Spinal cord (tissue), 10 donors: Measurements from ENCODE around the gene GPRC5B. TPM values are rescaled to one million over a fixed set of nuclear protein-coding genes. Genes with fewer than 3 reads are reported as not detected.

ENCODE experiments used
- DNase-seq, 6 donors: peaks; one replicate each; pipeline versions ENCODE4 v3.0.0 to v3.0.0-alpha.2; 2013 to 2015; ENCODE audit warnings: low spot score in 6 of 6, low read depth in 4 of 6
- H3K27ac ChIP-seq: one replicate; pipeline ENCODE4 v1.5.1; 2013; ENCODE audit warnings: low read depth, low read length, control low read depth
- H3K27me3 ChIP-seq: one replicate; pipeline ENCODE4 v1.6.1; 2013; ENCODE audit warnings: low read length; ENCODE audit not compliant: control insufficient read depth, insufficient read depth
- H3K36me3 ChIP-seq: one replicate; pipeline ENCODE4 v1.6.1; 2013; ENCODE audit warnings: low read length; ENCODE audit not compliant: control insufficient read depth, insufficient read depth
- H3K4me1 ChIP-seq: one replicate; pipeline ENCODE4 v1.6.1; 2013; ENCODE audit warnings: low read length; ENCODE audit not compliant: control insufficient read depth, insufficient read depth
- H3K4me3 ChIP-seq: one replicate; pipeline ENCODE4 v1.5.1; 2013; ENCODE audit warnings: low read depth, low read length, control low read depth
- H3K9me3 ChIP-seq: one replicate; pipeline ENCODE4 v1.6.1; 2013; ENCODE audit warnings: low read length; ENCODE audit not compliant: control insufficient read depth, insufficient read depth
- WGBS: methylation state at CpG from one replicate; pipeline ENCODE4 v1.1.5; 2013; ENCODE audit warnings: missing lambda C conversion rate; ENCODE audit not compliant: insufficient coverage; 5-methylcytosine and 5-hydroxymethylcytosine counted together
- polyA plus RNA-seq, 2 donors: library from polyadenylated mRNA; unstranded; fragments of 120-200 nt; gene quantifications; one replicate each; pipeline ENCODE4 v1.2.1, GENCODE V29; 2013; ENCODE audit not compliant: insufficient read length in 2 of 2
- total RNA-seq, 2 donors: library from RNA; depleted of rRNA in 1 of 2; stranded (reverse); fragments of 120-200 nt in 1 of 2; fragments of >200 nt in 1 of 2; gene quantifications; one replicate each; pipeline versions ENCODE4 v1.2.3 to v1.2.4, GENCODE V29; 2013 to 2014
- donor health status: healthy.

GPRC5B gene
- total and polyA plus RNA-seq, 4 donors, result 72.8 to 146 (median 128) TPM

DNA sequence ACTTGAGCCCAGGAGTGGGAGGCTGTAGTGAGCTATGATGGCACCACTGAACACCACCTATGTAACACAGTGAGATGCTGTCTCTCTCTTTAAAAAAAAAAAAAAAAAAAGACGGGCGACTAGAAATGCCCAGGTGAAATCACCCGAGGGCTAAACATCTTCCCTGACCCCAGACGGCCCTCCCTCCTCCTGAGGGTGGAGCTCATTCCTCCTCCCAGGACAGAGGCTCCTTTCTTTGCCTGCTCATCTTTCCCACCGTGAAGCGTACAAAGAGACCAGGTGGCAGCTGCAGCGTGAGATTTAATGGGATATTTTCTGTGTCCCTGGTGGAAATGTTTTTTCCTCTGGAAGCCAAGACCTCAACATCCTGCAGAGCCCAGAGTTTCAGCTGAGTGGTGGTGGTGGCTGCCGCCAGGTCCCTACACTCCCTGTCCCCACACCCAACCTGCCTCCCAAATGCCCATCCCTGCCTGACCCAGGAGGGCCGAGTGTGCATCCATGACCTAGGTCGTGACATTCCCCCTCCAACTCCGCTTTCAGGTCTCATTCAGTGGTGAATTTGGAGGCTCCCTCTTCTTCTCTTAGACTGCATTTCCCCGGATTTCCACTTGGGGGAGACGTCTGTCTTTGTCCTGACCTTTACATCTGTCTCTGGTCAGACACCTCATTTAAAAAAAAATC is 14.4 kb upstream of the GPRC5B start:
- Histone ChIP-seq H3K27ac (no peak overlapping the region), H3K27me3 (no peaks in the 10 kb centered on the region), H3K4me3 (no peak overlapping the region), H3K4me1 (peaks cover 5% of the 10 kb centered on the region), H3K36me3 (no peaks in the 10 kb centered on the region), H3K9me3 (no peaks in the 10 kb centered on the region)
- 27% methylated on average over 8 of the region's 13 CpGs for WGBS
- DNase-seq, result peak in 4 of 6 donors; percentile 47 to 93 (median 76)

DNA sequence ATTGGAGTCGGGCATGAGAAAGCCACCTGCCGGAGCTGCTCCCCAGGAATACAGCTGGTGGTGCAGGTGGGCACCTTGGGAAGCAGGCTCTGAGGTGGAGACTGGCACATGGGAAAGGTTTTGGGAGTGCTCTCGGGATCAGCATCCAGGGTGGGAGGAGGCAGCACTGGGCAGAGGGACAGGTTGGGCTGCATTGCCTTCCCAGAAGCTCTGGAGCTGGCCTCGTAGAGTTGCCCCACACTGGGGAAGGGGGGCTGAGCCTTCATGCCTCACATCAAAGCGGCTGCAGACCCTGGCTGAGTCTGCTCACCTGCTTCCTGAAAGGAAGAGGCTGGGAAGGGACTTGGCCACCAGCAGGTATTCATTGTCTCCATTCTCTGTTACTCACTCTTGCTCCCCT is 13.5 kb upstream of the GPRC5B start:
- Histone ChIP-seq H3K4me1 (peaks cover 5% of the 10 kb centered on the region), H3K27me3 (no peaks in the 10 kb centered on the region), H3K27ac (no peak overlapping the region), H3K4me3 (no peak overlapping the region), H3K9me3 (no peaks in the 10 kb centered on the region), H3K36me3 (no peaks in the 10 kb centered on the region)
- WGBS, result 73% methylated on average over 4 of the region's 5 CpGs
- DNase-seq, result no peak

DNA sequence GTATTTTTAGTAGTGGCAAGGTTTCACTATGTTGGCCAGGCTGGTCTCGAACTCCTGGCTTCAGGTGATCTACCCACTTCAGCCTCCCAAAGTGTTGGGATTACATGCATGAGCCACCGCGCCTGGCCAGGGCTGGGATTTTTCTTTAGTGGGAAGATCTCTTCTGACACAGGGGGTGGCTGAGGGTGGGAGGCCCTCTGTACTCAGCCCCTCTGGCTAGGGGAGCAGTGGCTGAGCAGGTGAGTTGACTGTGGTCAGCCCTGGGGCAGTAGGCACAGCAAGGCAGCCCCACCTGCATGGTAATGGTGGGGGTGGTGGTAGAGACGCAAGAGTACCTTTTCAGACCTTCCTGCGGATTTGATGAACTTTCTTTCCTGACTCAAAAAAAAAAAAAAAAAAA is 12.3 kb upstream of the GPRC5B start:
- 100% methylated on average over 2 of the region's 5 CpGs for WGBS
- no peaks in the 10 kb centered on the region for H3K27me3 ChIP-seq
- no peak for DNase-seq
- H3K36me3 ChIP-seq, result no peaks in the 10 kb centered on the region
- no peaks in the 10 kb centered on the region for H3K9me3 ChIP-seq
- H3K4me3 ChIP-seq, result no peak overlapping the region
- H3K27ac ChIP-seq, result no peak overlapping the region
- H3K4me1 ChIP-seq, result peaks cover 5% of the 10 kb centered on the region

DNA sequence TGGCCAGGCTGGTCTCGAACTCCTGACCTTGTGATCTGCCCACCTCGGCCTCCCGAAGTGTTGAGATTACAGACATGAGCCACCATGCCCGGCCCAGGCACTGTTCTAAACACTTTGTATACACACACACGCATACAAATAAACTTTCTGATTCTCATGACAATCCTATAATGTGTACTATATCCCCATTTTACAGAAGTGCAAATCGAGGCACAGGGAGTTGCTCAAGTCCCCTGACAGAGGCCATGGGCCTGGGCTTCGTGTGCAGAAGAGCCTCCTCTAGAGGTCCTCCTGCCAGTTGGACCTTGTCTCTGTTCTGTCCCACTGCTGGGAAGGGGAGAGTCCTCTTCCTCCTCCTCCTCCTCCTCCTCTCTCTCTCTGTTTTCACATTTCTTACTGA is 9.9 kb upstream of the GPRC5B start:
- H3K4me3 ChIP-seq, result no peak overlapping the region
- 86% methylated on average over 7 of the region's 7 CpGs for WGBS
- no peaks in the 10 kb centered on the region for H3K36me3 ChIP-seq
- no peaks in the 10 kb centered on the region for H3K9me3 ChIP-seq
- no peak for DNase-seq
- H3K4me1 ChIP-seq, result peaks cover 5% of the 10 kb centered on the region
- no peak overlapping the region for H3K27ac ChIP-seq
- H3K27me3 ChIP-seq, result no peaks in the 10 kb centered on the region

DNA sequence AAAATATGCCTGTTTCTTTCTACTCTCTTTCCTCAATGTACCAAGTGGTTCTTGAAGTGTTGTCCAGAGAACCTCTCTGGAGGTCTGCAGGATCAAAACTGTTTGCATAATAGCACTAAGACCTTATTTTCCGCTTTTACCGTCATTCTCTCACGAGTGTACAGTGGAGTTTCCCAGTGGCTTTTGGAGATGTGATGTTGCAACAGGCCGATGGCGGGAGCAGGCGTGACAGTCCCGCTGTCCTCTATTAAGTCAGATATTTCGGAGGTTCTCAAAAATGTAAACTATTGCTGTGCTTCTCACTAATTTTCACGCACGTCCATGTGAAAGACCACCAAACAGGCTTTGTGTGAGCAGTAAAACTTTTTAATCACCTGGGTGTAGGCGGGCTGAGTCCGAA is 8.3 kb upstream of the GPRC5B start:
- H3K27ac ChIP-seq, result no peak overlapping the region
- no peak for DNase-seq
- no peaks in the 10 kb centered on the region for H3K27me3 ChIP-seq
- WGBS, result 91% methylated on average over 12 of the region's 12 CpGs
- no peaks in the 10 kb centered on the region for H3K9me3 ChIP-seq
- no peaks in the 10 kb centered on the region for H3K4me1 ChIP-seq
- no peak overlapping the region for H3K4me3 ChIP-seq
- H3K36me3 ChIP-seq, result no peaks in the 10 kb centered on the region

DNA sequence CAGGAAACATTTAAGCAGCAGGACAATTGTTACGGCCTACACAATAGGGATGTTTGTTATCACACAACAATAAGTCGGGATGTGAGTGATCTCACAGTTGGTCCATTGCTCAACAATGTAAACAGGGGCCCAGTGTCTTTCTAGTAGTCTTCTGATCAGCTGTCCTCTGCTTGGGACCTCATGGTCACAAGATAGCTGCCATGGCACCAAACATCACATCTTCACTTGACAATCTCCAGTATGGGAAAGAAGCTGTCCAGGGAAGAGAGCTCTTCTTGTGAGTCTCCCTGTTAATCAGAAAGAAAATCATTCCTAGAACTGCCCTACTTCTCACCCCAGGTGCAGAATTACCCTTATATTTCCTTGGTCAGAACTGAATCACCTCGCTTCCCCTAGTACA is 6.3 kb upstream of the GPRC5B start:
- H3K27me3 ChIP-seq, result no peaks in the 10 kb centered on the region
- WGBS, result 92% methylated on average over 3 of the region's 3 CpGs
- no peaks in the 10 kb centered on the region for H3K9me3 ChIP-seq
- peaks cover 4% of the 10 kb centered on the region for H3K4me1 ChIP-seq
- no peaks in the 10 kb centered on the region for H3K36me3 ChIP-seq
- no peak overlapping the region for H3K4me3 ChIP-seq
- H3K27ac ChIP-seq, result no peak overlapping the region
- no peak for DNase-seq

DNA sequence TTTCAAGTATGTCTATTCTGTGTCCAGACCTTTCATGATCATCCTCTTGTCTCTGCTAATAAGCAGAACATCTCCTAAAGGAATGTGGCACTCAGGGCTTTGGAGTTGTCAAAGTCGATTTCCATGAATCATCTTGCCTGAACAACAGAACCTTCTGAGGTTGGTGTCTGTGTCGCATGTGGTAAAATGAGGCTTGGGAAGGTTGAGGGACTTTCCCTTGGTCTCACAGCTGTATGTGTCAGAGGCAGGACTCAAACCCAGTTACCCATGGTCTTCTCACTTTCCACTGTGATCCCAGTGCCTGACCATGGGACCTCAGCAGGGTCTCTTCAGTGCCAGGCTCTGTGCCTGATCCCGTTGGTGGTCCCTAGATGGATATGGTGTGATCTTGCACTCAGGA is 4.2 kb upstream of the GPRC5B start:
- Histone ChIP-seq H3K4me3 (no peak overlapping the region), H3K9me3 (no peaks in the 10 kb centered on the region), H3K36me3 (no peaks in the 10 kb centered on the region), H3K27ac (no peak overlapping the region), H3K4me1 (peaks cover 15% of the 10 kb centered on the region), H3K27me3 (no peaks in the 10 kb centered on the region)
- no peak for DNase-seq
- WGBS, result 89% methylated on average over 2 of the region's 3 CpGs

DNA sequence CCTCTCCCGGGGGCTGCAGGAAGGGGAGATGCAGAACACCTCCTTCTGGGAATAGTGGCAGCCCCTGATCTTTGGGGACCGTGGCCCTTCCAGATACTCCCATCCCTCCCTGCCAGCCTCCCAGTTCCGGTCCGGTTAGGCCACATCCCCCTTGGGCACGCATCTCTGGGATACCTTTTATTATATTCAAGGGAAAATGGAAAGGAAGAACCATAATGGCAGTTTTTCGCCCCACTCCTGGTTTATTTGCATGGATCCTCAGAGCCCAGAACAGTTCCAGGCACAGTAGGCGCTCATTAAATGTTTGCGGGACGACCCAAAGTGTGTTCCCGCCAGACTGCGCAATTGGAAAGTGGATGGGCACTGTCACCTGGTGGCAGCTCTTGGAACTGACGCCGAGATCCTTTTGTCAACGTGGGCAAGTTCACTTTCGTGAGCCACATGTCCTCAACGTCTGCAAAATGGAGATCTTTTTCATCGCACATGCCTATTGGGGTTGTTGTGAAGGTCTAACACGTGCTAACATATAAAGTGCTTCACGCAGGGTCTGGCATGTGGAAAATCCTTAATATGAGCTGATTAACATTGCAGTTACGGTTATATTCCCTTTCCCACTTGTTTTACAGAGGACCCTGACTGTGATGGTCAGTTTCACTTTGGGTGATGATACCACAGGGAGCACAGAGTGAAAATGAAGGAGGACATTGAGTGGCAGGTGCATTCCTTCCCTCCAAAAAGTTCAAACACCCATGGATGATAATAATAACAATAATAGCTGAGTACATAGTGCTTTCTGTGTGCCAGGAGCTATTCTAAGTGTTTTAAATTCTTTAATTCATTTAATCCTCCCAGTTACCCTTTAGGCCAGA is 1.7 kb upstream of the GPRC5B start:
- peaks cover 38% of the 10 kb centered on the region for H3K4me1 ChIP-seq
- WGBS, result under 1% methylated on average over 12 of the region's 20 CpGs
- H3K27ac ChIP-seq, result peak overlapping the region; percentile 2

DNA sequence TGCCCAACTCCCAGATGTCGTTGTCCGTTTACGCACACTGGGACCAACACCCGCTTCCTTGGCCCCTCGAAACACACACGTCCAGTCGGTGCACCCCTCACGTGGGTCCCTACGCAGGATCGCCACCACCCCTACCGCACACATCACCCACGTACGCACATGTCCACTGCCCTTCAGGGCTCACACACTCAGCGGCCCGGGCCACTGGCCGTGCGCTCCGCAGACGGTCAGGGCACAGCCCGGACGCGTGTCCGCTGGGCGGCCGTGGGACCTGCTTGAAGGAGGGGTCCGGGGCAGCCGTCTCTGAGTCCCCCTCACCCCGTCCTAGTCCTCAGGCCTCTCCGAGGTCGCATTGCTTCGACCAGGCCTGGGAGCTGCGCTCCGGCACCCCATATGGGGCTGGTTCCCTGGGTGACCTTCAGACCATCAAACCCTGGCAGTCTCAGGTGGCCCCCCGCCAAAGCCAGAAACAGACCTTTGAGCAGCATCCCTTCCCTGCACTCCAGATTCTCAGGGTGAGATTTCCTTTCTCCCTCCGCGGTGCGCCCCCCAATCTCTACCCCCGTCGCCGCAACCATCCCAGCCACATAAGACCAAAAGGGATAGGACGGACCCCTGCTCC is 914 bp upstream of the GPRC5B start:
- peaks cover 10% of the 10 kb centered on the region for H3K36me3 ChIP-seq
- H3K4me1 ChIP-seq, result peaks cover 45% of the 10 kb centered on the region
- DNase-seq, result no peak
- H3K27me3 ChIP-seq, result no peaks in the 10 kb centered on the region
- H3K9me3 ChIP-seq, result no peaks in the 10 kb centered on the region
- H3K27ac ChIP-seq, result peak overlapping the region; percentile 40
- peak overlapping the region; percentile 45 for H3K4me3 ChIP-seq
- 28% methylated on average over 32 of the region's 41 CpGs for WGBS

More for the DNA sequence above, 1.7 kb upstream of the GPRC5B start:
- DNase-seq, result peak in 4 of 6 donors; percentile 75 to 96 (median 86)
- H3K9me3 ChIP-seq, result no peaks in the 10 kb centered on the region
- peaks cover 4% of the 10 kb centered on the region for H3K36me3 ChIP-seq
- no peaks in the 10 kb centered on the region for H3K27me3 ChIP-seq
- H3K4me3 ChIP-seq, result peak overlapping the region; percentile 45
